Body of pancreas (tissue), 4 donors: ENCODE measurements around the gene AK5.

Source experiments
- CTCF ChIP-seq, 7 experiments: fragments of 450-650 bp in 4 of 7; fragments of 200-600 bp in 3 of 7; sonication (generic) in 3 of 7; IDR thresholded peaks; one replicate each; pipeline ENCODE4 v1.5.1; 2016 to 2019; ENCODE audit warnings: antibody characterized with exemption in 7 of 7
- POLR2A ChIP-seq, 3 donors: fragments of 450-650 bp; IDR thresholded peaks; one replicate each; pipeline ENCODE4 v1.6.1; 2016; ENCODE audit warnings: antibody characterized with exemption in 3 of 3, mild to moderate bottlenecking in 2 of 3

GRCh38 chr1:77279929-77280328 lies 1.9 kb upstream of the AK5 start:
- TF ChIP-seq CTCF (IDR thresholded peaks at IDR 0.05), result no peak
- TF ChIP-seq POLR2A (IDR thresholded peaks at IDR 0.05), result no peak
